Trophoblast cell (in vitro differentiated cells and primary cell): Measurements from ENCODE around the gene ALDH3B2. TPM values are rescaled to one million over a fixed set of nuclear protein-coding genes. Genes with fewer than 3 reads are reported as not detected.
"Not testable (repeated sequence)": the region's sequence is repeated elsewhere in the genome, so short reads cannot be mapped to it uniquely, and the experiment has no call there.

Experiments used
- DNase-seq, 2 donors: peaks; one replicate each; pipeline ENCODE4 v3.0.0-alpha.2; 2016
- H2AFZ ChIP-seq: 2 replicates; pipeline ENCODE4 v1.6.1; 2013; ENCODE audit warnings: low read length, moderate library complexity, mild to moderate bottlenecking; ENCODE audit not compliant: insufficient read depth, poor library complexity
- H2AK5ac ChIP-seq: 2 replicates; pipeline ENCODE4 v1.6.1; 2013; ENCODE audit warnings: mild to moderate bottlenecking, low read length
- H2BK120ac ChIP-seq: 2 replicates; pipeline ENCODE4 v1.6.1; 2013; ENCODE audit warnings: low read length, mild to moderate bottlenecking, moderate library complexity; ENCODE audit not compliant: insufficient read depth, poor library complexity
- H2BK12ac ChIP-seq: 2 replicates; pipeline ENCODE4 v1.6.1; 2013; ENCODE audit warnings: mild to moderate bottlenecking, low read length, moderate library complexity
- H2BK5ac ChIP-seq: 2 replicates; pipeline ENCODE4 v1.6.1; 2013; ENCODE audit warnings: low read length, low read depth, moderate library complexity, mild to moderate bottlenecking; ENCODE audit not compliant: poor library complexity
- H3K14ac ChIP-seq: 2 replicates; pipeline ENCODE4 v1.6.1; 2013; ENCODE audit warnings: mild to moderate bottlenecking, low read length
- H3K18ac ChIP-seq: 2 replicates; pipeline ENCODE4 v1.6.1; 2013; ENCODE audit warnings: mild to moderate bottlenecking, low read length
- H3K23ac ChIP-seq: 2 replicates; pipeline ENCODE4 v1.6.1; 2013; ENCODE audit warnings: low read length
- H3K27ac ChIP-seq: 2 replicates; pipeline ENCODE4 v1.5.1; 2013; ENCODE audit warnings: low read depth, mild to moderate bottlenecking, inconsistent platforms, low read length, moderate library complexity
- H3K27me3 ChIP-seq: 2 replicates; pipeline ENCODE4 v1.6.1; 2013; ENCODE audit warnings: inconsistent platforms, mild to moderate bottlenecking, low read length, moderate library complexity; ENCODE audit not compliant: insufficient read depth
- H3K36me3 ChIP-seq, 2 experiments: 1 replicate in 1 of 2; 2 replicates in 1 of 2; pipeline ENCODE4 v1.6.1; 2013; ENCODE audit warnings: low read length in 2 of 2, mild to moderate bottlenecking in 2 of 2, moderate library complexity in 1 of 2; ENCODE audit not compliant: insufficient read depth in 2 of 2, control insufficient read depth in 1 of 2
- H3K4ac ChIP-seq: 2 replicates; pipeline ENCODE4 v1.6.1; 2013; ENCODE audit warnings: low read depth, mild to moderate bottlenecking, low read length, moderate library complexity
- H3K4me1 ChIP-seq, 2 experiments: 1 replicate in 1 of 2; 2 replicates in 1 of 2; pipeline ENCODE4 v1.6.1; 2013; ENCODE audit warnings: low read length in 2 of 2, mild to moderate bottlenecking in 2 of 2, moderate library complexity in 1 of 2; ENCODE audit not compliant: insufficient read depth in 2 of 2, control insufficient read depth in 1 of 2
- H3K4me2 ChIP-seq: 2 replicates; pipeline ENCODE4 v1.6.1; 2013; ENCODE audit warnings: inconsistent platforms, mild to moderate bottlenecking, low read length, moderate library complexity
- H3K4me3 ChIP-seq: 2 replicates; pipeline ENCODE4 v1.5.1; 2013; ENCODE audit warnings: mild to moderate bottlenecking, low read depth, low read length, inconsistent platforms
- H3K79me1 ChIP-seq: one replicate; pipeline ENCODE4 v1.6.1; 2013; ENCODE audit warnings: low read length
- H3K79me2 ChIP-seq: 2 replicates; pipeline ENCODE4 v1.6.1; 2013; ENCODE audit warnings: low read length, mild to moderate bottlenecking; ENCODE audit not compliant: control insufficient read depth, insufficient read depth, poor library complexity
- H3K9ac ChIP-seq: 2 replicates; pipeline ENCODE4 v1.6.1; 2013; ENCODE audit warnings: mild to moderate bottlenecking, low read length
- H3K9me3 ChIP-seq: 2 replicates; pipeline ENCODE4 v1.6.1; 2013; ENCODE audit warnings: low read depth, mild to moderate bottlenecking, control low read depth, inconsistent platforms, low read length; ENCODE audit not compliant: insufficient read depth
- H4K12ac ChIP-seq: 2 replicates; pipeline ENCODE4 v1.6.1; 2013; ENCODE audit warnings: low read depth, mild to moderate bottlenecking, low read length, moderate library complexity
- H4K8ac ChIP-seq: 2 replicates; pipeline ENCODE4 v1.6.1; 2013; ENCODE audit warnings: low read depth, mild to moderate bottlenecking, low read length, moderate library complexity
- H4K91ac ChIP-seq: one replicate; pipeline ENCODE4 v1.6.1; 2013; ENCODE audit warnings: low read depth, mild to moderate bottlenecking, low read length, moderate library complexity
- WGBS: extraction: QIAGEN DNeasy Blood & Tissue Kit; methylation state at CpG from one replicate; pipeline ENCODE4 v1.1.7; 2013; ENCODE audit warnings: missing lambda C conversion rate; ENCODE audit not compliant: insufficient read length, insufficient coverage; ENCODE audit errors: extremely low coverage; 5-methylcytosine and 5-hydroxymethylcytosine counted together
- polyA plus RNA-seq: library from polyadenylated mRNA; stranded (reverse); fragments of 200-250 nt; gene quantifications from 2 replicates; pipeline ENCODE4 v1.2.3, GENCODE V29; 2013

Gene ALDH3B2, protein sequence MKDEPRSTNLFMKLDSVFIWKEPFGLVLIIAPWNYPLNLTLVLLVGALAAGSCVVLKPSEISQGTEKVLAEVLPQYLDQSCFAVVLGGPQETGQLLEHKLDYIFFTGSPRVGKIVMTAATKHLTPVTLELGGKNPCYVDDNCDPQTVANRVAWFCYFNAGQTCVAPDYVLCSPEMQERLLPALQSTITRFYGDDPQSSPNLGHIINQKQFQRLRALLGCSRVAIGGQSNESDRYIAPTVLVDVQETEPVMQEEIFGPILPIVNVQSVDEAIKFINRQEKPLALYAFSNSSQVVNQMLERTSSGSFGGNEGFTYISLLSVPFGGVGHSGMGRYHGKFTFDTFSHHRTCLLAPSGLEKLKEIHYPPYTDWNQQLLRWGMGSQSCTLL
- polyA plus RNA-seq, result 5.8 and 6.9 TPM in 2 replicates

DNA sequence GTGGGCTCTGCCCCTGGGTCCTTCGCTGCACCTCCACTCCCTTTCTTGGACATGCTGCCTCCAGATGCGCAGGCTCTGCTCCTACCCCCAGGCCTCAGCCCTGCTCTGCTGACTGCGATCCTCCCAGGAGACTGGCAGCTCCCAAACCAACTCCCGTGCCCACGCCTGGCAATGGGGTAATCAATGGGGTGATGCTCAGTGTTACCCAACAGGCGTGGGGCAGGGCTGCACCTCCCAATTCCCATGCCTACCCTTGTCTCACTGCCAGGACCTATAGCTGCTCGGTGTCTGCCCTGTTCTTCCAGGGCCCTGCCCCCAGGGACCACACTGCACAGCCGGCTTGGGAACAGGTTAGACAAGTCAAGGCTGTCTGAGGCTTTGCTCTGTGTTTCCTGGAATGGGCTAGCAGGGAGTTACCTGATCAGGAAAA, at the start of gene ALDH3B2:
Gene ALDH3B2 (minus strand): TSS at position 182 of the 430 bp plus-strand sequence. CDS start 7,688 bp downstream, outside the sequence.
- DNase-seq, result peak; percentile 83 to 90
- WGBS, result no CpG with 5 or more reads among the region's 8 CpGs
- Histone ChIP-seq H3K27me3 (no peaks in the 10 kb centered on the region), H3K79me1 (peaks cover 23% of the 10 kb centered on the region), H3K4me3 (no peak within 1 kb of the TSS), H4K91ac (peak within 1 kb of the TSS; percentile 99), H2BK5ac (peak within 1 kb of the TSS; percentile 98), H2BK12ac (peak within 1 kb of the TSS; percentile 97), H4K8ac (peak within 1 kb of the TSS; percentile 89), H2AFZ (peak within 1 kb of the TSS; percentile 70), H3K18ac (peak within 1 kb of the TSS; percentile 93), H3K4me1 (peaks cover 22 to 23% of the 10 kb centered on the region in 2 experiments), H3K27ac (peak within 1 kb of the TSS; percentile 90), H2AK5ac (peak within 1 kb of the TSS; percentile 93), H3K36me3 (no peaks in the 10 kb centered on the region), H3K4ac (peak within 1 kb of the TSS; percentile 82), H3K14ac (peak within 1 kb of the TSS; percentile 96), H3K9me3 (no peaks in the 10 kb centered on the region), H3K4me2 (peak within 1 kb of the TSS; percentile 19), H3K9ac (peak within 1 kb of the TSS; percentile 25), H4K12ac (peak within 1 kb of the TSS; percentile 71), H3K79me2 (peaks cover 12% of the 10 kb centered on the region), H2BK120ac (peak within 1 kb of the TSS; percentile 100), H3K23ac (no peak within 1 kb of the TSS)

DNA sequence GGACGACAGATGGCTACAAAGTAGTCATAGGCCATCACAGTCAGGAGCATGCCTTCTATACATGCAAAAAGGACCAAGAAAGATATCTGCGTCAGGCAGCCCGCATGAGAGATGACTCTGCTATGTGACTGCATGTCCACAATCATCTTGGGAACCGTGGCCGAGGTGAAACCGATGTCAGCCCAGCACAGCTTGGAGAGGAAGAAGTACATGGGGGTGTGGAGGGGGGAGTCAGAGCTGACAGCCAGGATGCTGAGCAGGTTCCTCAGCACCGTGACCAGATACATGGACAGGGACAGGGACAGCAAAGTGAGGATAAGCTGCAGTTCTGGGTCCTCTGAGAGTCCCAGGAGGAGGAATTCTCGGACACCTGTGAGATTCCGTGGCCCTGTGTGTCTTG, 48.6 kb upstream of the ALDH3B2 start:
- not testable (repeated sequence) for H2BK120ac ChIP-seq, H3K9me3 ChIP-seq, H3K27me3 ChIP-seq, H3K36me3 ChIP-seq, H3K18ac ChIP-seq, H3K4me1 ChIP-seq, H3K4ac ChIP-seq, H3K79me1 ChIP-seq, H4K91ac ChIP-seq, H3K9ac ChIP-seq, H2BK12ac ChIP-seq, H3K4me2 ChIP-seq, H2AFZ ChIP-seq, H3K4me3 ChIP-seq, H2BK5ac ChIP-seq, H4K8ac ChIP-seq, H3K79me2 ChIP-seq, H2AK5ac ChIP-seq, H3K27ac ChIP-seq, H3K14ac ChIP-seq, H4K12ac ChIP-seq, H3K23ac ChIP-seq
- no CpG with 5 or more reads among the region's 9 CpGs for WGBS
- DNase-seq, result peak; percentile 24 to 70

DNA sequence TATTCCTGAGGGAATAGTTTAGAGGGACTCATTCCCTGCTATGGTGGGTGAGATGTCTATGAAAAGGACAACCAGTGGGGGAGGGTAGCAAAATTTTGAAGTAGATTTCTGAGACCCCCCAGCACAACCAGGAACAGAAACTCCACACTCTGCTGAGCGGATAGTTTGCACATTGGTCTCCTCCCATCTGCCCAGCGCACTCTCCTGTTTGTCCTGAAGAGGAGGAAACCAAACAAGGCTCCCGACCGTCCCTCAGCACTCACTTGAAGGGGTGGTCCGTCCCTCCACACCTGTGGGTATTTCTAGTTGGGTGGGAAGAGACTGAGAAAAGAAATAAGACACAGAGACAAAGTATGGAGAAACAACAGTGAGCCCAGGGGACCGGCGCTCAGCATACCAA, 41.8 kb upstream of the ALDH3B2 start:
- H4K8ac ChIP-seq, H2AK5ac ChIP-seq, H3K4me1 ChIP-seq, H3K14ac ChIP-seq, DNase-seq, H3K9me3 ChIP-seq, H3K4me2 ChIP-seq, H3K36me3 ChIP-seq, H3K4ac ChIP-seq, H2BK5ac ChIP-seq, H3K23ac ChIP-seq, H3K79me1 ChIP-seq, H3K4me3 ChIP-seq, H4K91ac ChIP-seq, H3K27ac ChIP-seq, H4K12ac ChIP-seq, H3K79me2 ChIP-seq, H3K27me3 ChIP-seq, H2BK12ac ChIP-seq, H2BK120ac ChIP-seq, H3K18ac ChIP-seq, H2AFZ ChIP-seq, H3K9ac ChIP-seq: not testable (repeated sequence)
- WGBS, result no CpG with 5 or more reads among the region's 7 CpGs

DNA sequence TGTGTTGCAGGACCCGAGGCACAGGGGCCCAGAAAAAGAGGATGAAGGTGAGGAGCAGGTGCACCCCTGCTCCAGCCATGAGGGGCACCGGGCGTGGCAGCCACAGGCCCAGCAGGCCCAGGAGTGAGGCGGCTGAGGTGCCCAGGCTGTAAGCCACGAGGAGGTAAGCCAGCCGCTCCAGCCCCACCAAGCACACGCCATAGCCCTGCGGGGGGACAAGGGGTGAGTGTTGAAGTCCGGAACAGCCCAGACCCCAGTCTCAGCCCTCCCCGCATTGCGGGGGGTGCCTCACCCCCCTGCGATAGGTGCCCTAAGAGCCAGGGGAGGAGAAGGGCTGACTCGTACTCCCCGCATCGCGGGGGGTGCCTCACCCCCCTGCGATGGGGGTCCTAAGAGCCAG, 41.4 kb upstream of the ALDH3B2 start:
- not testable (repeated sequence) for H2BK5ac ChIP-seq, H3K4me1 ChIP-seq
- no CpG with 5 or more reads among the region's 17 CpGs for WGBS

More for the DNA sequence above, 41.4 kb upstream of the ALDH3B2 start:
- not testable (repeated sequence) for H2BK120ac ChIP-seq, H3K23ac ChIP-seq, H3K4me3 ChIP-seq, H3K36me3 ChIP-seq, H3K9ac ChIP-seq, H3K27ac ChIP-seq, H4K12ac ChIP-seq, H4K91ac ChIP-seq, H2AFZ ChIP-seq, H3K4me2 ChIP-seq, H3K4ac ChIP-seq, H3K9me3 ChIP-seq, H3K14ac ChIP-seq, H3K27me3 ChIP-seq, H3K79me2 ChIP-seq, H3K18ac ChIP-seq, H3K79me1 ChIP-seq, H2BK12ac ChIP-seq, DNase-seq, H2AK5ac ChIP-seq, H4K8ac ChIP-seq
